ENCODE data around the gene FAU. TPM values are rescaled to one million over a fixed set of nuclear protein-coding genes. Genes with fewer than 3 reads are reported as not detected.
A peak's percentile ranks its signal among the peaks of the same experiment; 100 is the strongest.

Gene FAU
- polyA plus RNA-seq, 3 donors from 2014 or later: 576 to 1,241 (median 681) TPM

GRCh38 chr11:65113361-65113756 is 8.6 kb downstream of the FAU start:
- Mint-ChIP-seq H3K27me3 (ENCODE audit: low read depth in 3 of 3) (peaks cover 10 to 22% (median 20%) of the 10 kb centered on the region in 3 donors), H3K4me3 (peak overlapping the region; percentile 86 to 88 (median 86)), H3K9me3 (no peaks in the 10 kb centered on the region), H3K36me3 (peaks cover 3 to 7% (median 3%) of the 10 kb centered on the region in 3 donors), H3K4me1 (peaks cover 44 to 54% of the 10 kb centered on the region in 2 donors), H3K27ac (peak overlapping the region; percentile 39 to 83 (median 68))
- DNase-seq: no peak

GRCh38 chr11:65112546-65113360 is 9.2 kb downstream of the FAU start:
- Mint-ChIP-seq H3K27me3 (ENCODE audit: low read depth in 3 of 3) (peaks cover 10 to 21% (median 16%) of the 10 kb centered on the region in 3 donors), H3K4me3 (peak overlapping the region; percentile 86 to 88 (median 86)), H3K4me1 (peaks cover 39 to 52% of the 10 kb centered on the region in 2 donors), H3K27ac (peak overlapping the region; percentile 39 to 83 (median 67)), H3K9me3 (no peaks in the 10 kb centered on the region), H3K36me3 (peaks cover under 1 to 4% (median under 1%) of the 10 kb centered on the region in 3 donors)
- DNase-seq: peak; percentile 69 to 77 (median 73)

- H3K27me3 Mint-ChIP-seq (ENCODE audit: low read depth in 3 of 3): peaks cover 7 to 15% (median 11%) of the 10 kb centered on the region in 3 donors
- H3K4me1 Mint-ChIP-seq: peaks cover 34 to 47% of the 10 kb centered on the region in 2 donors
Measured at GRCh38 chr11:65111744-65112545, 10.0 kb downstream of the FAU start, which contains the start of gene TM7SF2. TSS of gene TM7SF2 (plus strand) at chr11:65111872. CDS start at chr11:65112016, 144 bp downstream.

GRCh38 chr11:65111159-65111743 is 10.7 kb downstream of the FAU start:
- Mint-ChIP-seq H3K27me3 (ENCODE audit: low read depth in 3 of 3) (peaks cover 7 to 11% (median 7%) of the 10 kb centered on the region in 3 donors), H3K36me3 (peaks cover 0 to 7% (median 4%) of the 10 kb centered on the region in 3 donors), H3K9me3 (no peaks in the 10 kb centered on the region), H3K4me3 (peak overlapping the region; percentile 86 to 88 (median 86)), H3K4me1 (peaks cover 40 to 46% of the 10 kb centered on the region in 2 donors), H3K27ac (peak overlapping the region; percentile 59 to 89 (median 82))
- DNase-seq: no peak

More at GRCh38 chr11:65111744-65112545, 10.0 kb downstream of the FAU start, which contains the start of gene TM7SF2:
- Mint-ChIP-seq H3K27ac (peak within 1 kb of the TSS; percentile 59 to 89 (median 82)), H3K9me3 (no peaks in the 10 kb centered on the region), H3K4me3 (peak within 1 kb of the TSS; percentile 86 to 88 (median 86)), H3K36me3 (peaks cover 0 to 3% (median 0%) of the 10 kb centered on the region in 3 donors)
- peak; percentile 90 to 93 (median 91) for DNase-seq

- peak overlapping the region in 4 of 5 donors; percentile 49 to 65 (median 58) for H3K4me3 Mint-ChIP-seq
- H3K9me3 Mint-ChIP-seq: no peaks in the 10 kb centered on the region
- peaks cover 38 to 49% of the 10 kb centered on the region in 2 donors for H3K4me1 Mint-ChIP-seq
Measured at GRCh38 chr11:65110354-65110861, 11.5 kb downstream of the FAU start.

GRCh38 chr11:65109231-65110198 is 12.4 kb downstream of the FAU start:
- Mint-ChIP-seq H3K36me3 (peaks cover 2 to 12% (median 4%) of the 10 kb centered on the region in 3 donors), H3K27ac (peak overlapping the region; percentile 59 to 84 (median 72)), H3K4me1 (peaks cover 38 to 54% of the 10 kb centered on the region in 2 donors), H3K4me3 (no peak overlapping the region), H3K27me3 (ENCODE audit: low read depth in 3 of 3) (peaks cover 7 to 11% (median 8%) of the 10 kb centered on the region in 3 donors), H3K9me3 (no peaks in the 10 kb centered on the region)
- DNase-seq: no peak

More at GRCh38 chr11:65110354-65110861, 11.5 kb downstream of the FAU start:
- Mint-ChIP-seq H3K36me3 (peaks cover 0 to 10% (median 4%) of the 10 kb centered on the region in 3 donors), H3K27me3 (ENCODE audit: low read depth in 3 of 3) (peaks cover 7 to 11% (median 8%) of the 10 kb centered on the region in 3 donors), H3K27ac (peak overlapping the region; percentile 59 to 85 (median 78))
- DNase-seq: peak; percentile 84 to 87 (median 86)

GRCh38 chr11:65108469-65109123 is 13.3 kb downstream of the FAU start:
- H3K4me1 Mint-ChIP-seq: peaks cover 33 to 53% of the 10 kb centered on the region in 2 donors
- no peak for DNase-seq
- no peak overlapping the region for H3K4me3 Mint-ChIP-seq
- H3K27ac Mint-ChIP-seq: no peak overlapping the region
- peaks cover 7 to 11% (median 8%) of the 10 kb centered on the region in 3 donors for H3K27me3 Mint-ChIP-seq (ENCODE audit: low read depth in 3 of 3)
- H3K9me3 Mint-ChIP-seq: no peaks in the 10 kb centered on the region
- peaks cover 3 to 16% (median 4%) of the 10 kb centered on the region in 3 donors for H3K36me3 Mint-ChIP-seq

GRCh38 chr11:65107751-65108468 is 14.0 kb downstream of the FAU start:
- Mint-ChIP-seq H3K36me3 (peaks cover 3 to 16% (median 4%) of the 10 kb centered on the region in 3 donors), H3K27ac (no peak overlapping the region), H3K9me3 (no peaks in the 10 kb centered on the region), H3K4me1 (peaks cover 27 to 53% of the 10 kb centered on the region in 2 donors), H3K4me3 (no peak overlapping the region), H3K27me3 (ENCODE audit: low read depth in 3 of 3) (peaks cover 5 to 8% (median 7%) of the 10 kb centered on the region in 3 donors)
- DNase-seq: no peak

GRCh38 chr11:65107078-65107477 is 14.9 kb downstream of the FAU start:
- H3K4me3 Mint-ChIP-seq: no peak overlapping the region
- peaks cover 3 to 8% (median 6%) of the 10 kb centered on the region in 3 donors for H3K27me3 Mint-ChIP-seq (ENCODE audit: low read depth in 3 of 3)
- H3K36me3 Mint-ChIP-seq: peaks cover 3 to 16% (median 4%) of the 10 kb centered on the region in 3 donors
- H3K4me1 Mint-ChIP-seq: peaks cover 26 to 53% of the 10 kb centered on the region in 2 donors
- no peaks in the 10 kb centered on the region for H3K9me3 Mint-ChIP-seq
- no peak overlapping the region for H3K27ac Mint-ChIP-seq
- no peak for DNase-seq

GRCh38 chr11:65104628-65105027 is 17.3 kb downstream of the FAU start:
- H3K4me1 Mint-ChIP-seq: peaks cover 6 to 34% of the 10 kb centered on the region in 2 donors
- H3K27me3 Mint-ChIP-seq (ENCODE audit: low read depth in 3 of 3): peaks cover 0 to 1% (median 0%) of the 10 kb centered on the region in 3 donors
- H3K9me3 Mint-ChIP-seq: no peaks in the 10 kb centered on the region
- no peak for DNase-seq
- peak overlapping the region in 1 of 6 donors; percentile 8 for H3K27ac Mint-ChIP-seq
- H3K36me3 Mint-ChIP-seq: peaks cover 3 to 13% (median 4%) of the 10 kb centered on the region in 3 donors
- H3K4me3 Mint-ChIP-seq: no peak overlapping the region

GRCh38 chr11:65103476-65103875 is 18.5 kb downstream of the FAU start:
- Mint-ChIP-seq H3K4me3 (no peak overlapping the region), H3K9me3 (no peaks in the 10 kb centered on the region), H3K27ac (peak overlapping the region in 1 of 6 donors; percentile 57), H3K36me3 (peaks cover 3 to 13% (median 4%) of the 10 kb centered on the region in 3 donors), H3K27me3 (ENCODE audit: low read depth in 3 of 3) (peaks cover 0 to 1% (median 1%) of the 10 kb centered on the region in 3 donors), H3K4me1 (peaks cover 10 to 40% of the 10 kb centered on the region in 2 donors)
- DNase-seq: no peak
